ENCODE results near the gene FBN2.

GRCh38 chr5:128355961-128356360, 182.1 kb downstream of the FBN2 start:
- TF ChIP-seq, protein P1, sequence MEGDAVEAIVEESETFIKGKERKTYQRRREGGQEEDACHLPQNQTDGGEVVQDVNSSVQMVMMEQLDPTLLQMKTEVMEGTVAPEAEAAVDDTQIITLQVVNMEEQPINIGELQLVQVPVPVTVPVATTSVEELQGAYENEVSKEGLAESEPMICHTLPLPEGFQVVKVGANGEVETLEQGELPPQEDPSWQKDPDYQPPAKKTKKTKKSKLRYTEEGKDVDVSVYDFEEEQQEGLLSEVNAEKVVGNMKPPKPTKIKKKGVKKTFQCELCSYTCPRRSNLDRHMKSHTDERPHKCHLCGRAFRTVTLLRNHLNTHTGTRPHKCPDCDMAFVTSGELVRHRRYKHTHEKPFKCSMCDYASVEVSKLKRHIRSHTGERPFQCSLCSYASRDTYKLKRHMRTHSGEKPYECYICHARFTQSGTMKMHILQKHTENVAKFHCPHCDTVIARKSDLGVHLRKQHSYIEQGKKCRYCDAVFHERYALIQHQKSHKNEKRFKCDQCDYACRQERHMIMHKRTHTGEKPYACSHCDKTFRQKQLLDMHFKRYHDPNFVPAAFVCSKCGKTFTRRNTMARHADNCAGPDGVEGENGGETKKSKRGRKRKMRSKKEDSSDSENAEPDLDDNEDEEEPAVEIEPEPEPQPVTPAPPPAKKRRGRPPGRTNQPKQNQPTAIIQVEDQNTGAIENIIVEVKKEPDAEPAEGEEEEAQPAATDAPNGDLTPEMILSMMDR (IDR thresholded peaks at IDR 0.05) = no peak
- TF ChIP-seq POLR2A (IDR thresholded peaks at IDR 0.05) = no peak

All from heart left ventricle (tissue), 13 donors.